Right lobe of liver (tissue), 6 donors: ENCODE data around the gene RASGRP3. TPM values are rescaled to one million over a fixed set of nuclear protein-coding genes. Genes with fewer than 3 reads are reported as not detected.

Experiments used
- ATAC-seq, 4 donors: fragments of 200-7000 bp; cut with Tn5 transposase; one replicate each; pipeline ENCODE4 v1.9.1; 2020; ENCODE audit warnings: mild to moderate bottlenecking in 4 of 4, moderate library complexity in 4 of 4
- DNase-seq, 3 donors: peaks; one replicate each; pipeline ENCODE4 v3.0.0-alpha.2; 2020
- H3K27ac ChIP-seq, 3 donors: fragments of 200-600 bp; one replicate each; pipeline ENCODE4 v1.8.0; 2022
- H3K27me3 ChIP-seq, 2 donors: fragments of 200-600 bp; one replicate each; pipeline ENCODE4 v1.8.0; 2022
- H3K36me3 ChIP-seq, 4 donors: fragments of 200-600 bp; sonication (generic) in 1 of 4; one replicate each; pipeline versions ENCODE4 v1.5.1 to v1.8.0; 2017 to 2022; ENCODE audit warnings: control low read depth in 1 of 4
- H3K4me1 ChIP-seq, 4 donors: fragments of 200-600 bp; sonication (generic) in 1 of 4; one replicate each; pipeline versions ENCODE4 v1.5.1 to v1.8.0; 2017 to 2022; ENCODE audit warnings: control low read depth in 1 of 4
- H3K4me3 ChIP-seq, 3 donors: fragments of 200-600 bp; one replicate each; pipeline ENCODE4 v1.8.0; 2022
- H3K9me3 ChIP-seq, 4 donors: fragments of 200-600 bp; sonication (generic) in 1 of 4; one replicate each; pipeline versions ENCODE4 v1.5.1 to v1.8.0; 2017 to 2022; ENCODE audit warnings: control low read depth in 1 of 4
- POLR2A ChIP-seq: fragments of 450-650 bp; IDR thresholded peaks from one replicate; pipeline ENCODE4 v1.6.1; 2017; ENCODE audit warnings: antibody characterized with exemption, mild to moderate bottlenecking
- WGBS: methylation state at CpG from one replicate; pipeline ENCODE4 v1.1.6; 2018; ENCODE audit warnings: low coverage, low lambda C conversion rate; ENCODE audit not compliant: insufficient coverage; ENCODE audit errors: missing lambda C conversion rate; 5-methylcytosine and 5-hydroxymethylcytosine counted together
- intact Hi-C, 2 donors: fragments of 100-400 bp; cut with DNase I; formaldehyde crosslinking; loops; one replicate each; pipeline versions ENCODE4 v1.11.2 to v1.14.1; 2022
- total RNA-seq, 6 experiments: library from RNA; depleted of rRNA in 2 of 6; stranded (reverse); fragments of >200 nt in 2 of 6; fragmentation: NEBNext Ultra II Directional in 3 of 6; extraction: Animal tissue kit (Norgen Biotek cat#: 25700) in 3 of 6; gene quantifications; one replicate each; pipeline versions ENCODE4 v1.1.0 to v1.2.4, GENCODE V29; 2016 to 2023
- TF ChIP-seq, protein P1 (sequence below), 4 donors: fragments of 200-600 bp in 3 of 4; fragments of 450-650 bp in 1 of 4; IDR thresholded peaks; one replicate each; pipeline versions ENCODE4 v1.5.1 to v1.8.0; 2016 to 2022; ENCODE audit warnings: antibody characterized with exemption in 4 of 4, mild to moderate bottlenecking in 2 of 4
- donor health status: DM: no; HTN: yes; CAD: no.
- donor health status: DM: no; HTN: no; CAD: no.
- donor health status: DM: no; HTN: no; CAD: no.
- donor health status: DM: no; HTN: yes; CAD: no.
- donor health status: DM: no; HTN: yes; CAD: no.

The RASGRP3 gene
- total RNA-seq, 6 experiments from 2014 or later, result 3.0 to 11.5 (median 5.0) TPM

DNA sequence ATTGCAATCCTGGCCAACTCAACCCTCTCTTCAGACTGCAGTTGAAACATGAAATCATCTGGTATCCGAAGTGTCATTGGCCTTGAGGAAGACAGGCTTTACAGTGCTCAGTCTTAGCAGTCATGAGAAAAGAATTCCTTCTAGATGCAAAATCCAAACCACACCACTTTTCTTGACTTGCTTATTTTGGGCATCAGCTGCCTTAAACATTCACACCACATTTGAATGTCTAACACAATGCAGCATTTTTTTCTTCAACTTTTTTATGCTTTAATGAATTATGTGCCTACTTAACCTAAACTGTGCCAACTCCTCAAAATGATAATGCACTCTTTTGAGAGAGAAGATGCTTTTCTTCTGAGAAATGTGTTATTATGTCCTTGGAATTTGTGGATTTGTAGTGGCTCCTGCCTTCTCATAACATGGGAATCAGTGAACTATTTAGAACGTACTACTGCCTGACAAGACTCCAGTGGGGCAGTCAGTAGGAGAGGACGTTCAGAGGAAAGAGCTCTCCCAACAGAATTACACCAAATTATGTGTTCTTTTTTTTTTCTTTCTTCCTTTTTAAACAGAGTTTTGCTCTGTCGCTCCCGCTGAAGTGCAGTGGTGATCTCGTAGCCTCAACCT is 125.9 kb downstream of the RASGRP3 start:
- no peak for ATAC-seq
- no peak for TF ChIP-seq POLR2A
- TF ChIP-seq, protein P1, sequence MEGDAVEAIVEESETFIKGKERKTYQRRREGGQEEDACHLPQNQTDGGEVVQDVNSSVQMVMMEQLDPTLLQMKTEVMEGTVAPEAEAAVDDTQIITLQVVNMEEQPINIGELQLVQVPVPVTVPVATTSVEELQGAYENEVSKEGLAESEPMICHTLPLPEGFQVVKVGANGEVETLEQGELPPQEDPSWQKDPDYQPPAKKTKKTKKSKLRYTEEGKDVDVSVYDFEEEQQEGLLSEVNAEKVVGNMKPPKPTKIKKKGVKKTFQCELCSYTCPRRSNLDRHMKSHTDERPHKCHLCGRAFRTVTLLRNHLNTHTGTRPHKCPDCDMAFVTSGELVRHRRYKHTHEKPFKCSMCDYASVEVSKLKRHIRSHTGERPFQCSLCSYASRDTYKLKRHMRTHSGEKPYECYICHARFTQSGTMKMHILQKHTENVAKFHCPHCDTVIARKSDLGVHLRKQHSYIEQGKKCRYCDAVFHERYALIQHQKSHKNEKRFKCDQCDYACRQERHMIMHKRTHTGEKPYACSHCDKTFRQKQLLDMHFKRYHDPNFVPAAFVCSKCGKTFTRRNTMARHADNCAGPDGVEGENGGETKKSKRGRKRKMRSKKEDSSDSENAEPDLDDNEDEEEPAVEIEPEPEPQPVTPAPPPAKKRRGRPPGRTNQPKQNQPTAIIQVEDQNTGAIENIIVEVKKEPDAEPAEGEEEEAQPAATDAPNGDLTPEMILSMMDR (IDR thresholded peaks at IDR 0.05), result no peak
- peaks cover 0 to 11% (median 4%) of the 10 kb centered on the region in 4 donors for H3K4me1 ChIP-seq
- WGBS, result 82% methylated on average over 6 of the region's 6 CpGs
- no peaks in the 10 kb centered on the region for H3K27me3 ChIP-seq
- H3K36me3 ChIP-seq, result no peaks in the 10 kb centered on the region
- H3K9me3 ChIP-seq, result no peaks in the 10 kb centered on the region
- H3K27ac ChIP-seq, result no peak overlapping the region
- intact Hi-C loops, result no loop called here
- H3K4me3 ChIP-seq, result no peak overlapping the region
- DNase-seq, result no peak

DNA sequence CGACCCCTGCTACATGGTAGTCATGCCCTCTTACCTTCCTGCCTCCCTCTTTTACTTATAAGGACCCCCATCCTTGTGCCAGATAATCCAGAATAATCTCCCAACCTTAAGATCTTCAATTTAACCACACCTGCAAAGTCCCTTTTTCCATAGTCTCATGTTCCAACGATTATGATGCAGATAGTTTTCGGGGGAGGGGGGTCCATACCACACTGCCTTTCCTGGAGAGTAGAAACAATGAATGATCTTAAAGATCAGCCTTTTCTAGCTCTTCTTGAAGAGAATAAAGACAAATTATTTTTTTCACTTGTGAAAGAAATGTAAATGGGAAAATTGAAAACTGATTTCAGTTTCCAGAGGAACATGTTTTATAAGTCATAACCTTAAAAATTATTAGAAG is 127.0 kb downstream of the RASGRP3 start:
- no peak for DNase-seq
- no peak overlapping the region for H3K27ac ChIP-seq
- no peaks in the 10 kb centered on the region for H3K9me3 ChIP-seq
- no peaks in the 10 kb centered on the region for H3K27me3 ChIP-seq
- intact Hi-C loops, result no loop called here
- peaks cover 0 to 1% (median 0%) of the 10 kb centered on the region in 4 donors for H3K4me1 ChIP-seq
- 71% methylated on average over 3 of the region's 3 CpGs for WGBS
- no peak for ATAC-seq
- no peaks in the 10 kb centered on the region for H3K36me3 ChIP-seq
- H3K4me3 ChIP-seq, result no peak overlapping the region
- TF ChIP-seq, protein P1 (IDR thresholded peaks at IDR 0.05), result no peak
- TF ChIP-seq POLR2A, result no peak

DNA sequence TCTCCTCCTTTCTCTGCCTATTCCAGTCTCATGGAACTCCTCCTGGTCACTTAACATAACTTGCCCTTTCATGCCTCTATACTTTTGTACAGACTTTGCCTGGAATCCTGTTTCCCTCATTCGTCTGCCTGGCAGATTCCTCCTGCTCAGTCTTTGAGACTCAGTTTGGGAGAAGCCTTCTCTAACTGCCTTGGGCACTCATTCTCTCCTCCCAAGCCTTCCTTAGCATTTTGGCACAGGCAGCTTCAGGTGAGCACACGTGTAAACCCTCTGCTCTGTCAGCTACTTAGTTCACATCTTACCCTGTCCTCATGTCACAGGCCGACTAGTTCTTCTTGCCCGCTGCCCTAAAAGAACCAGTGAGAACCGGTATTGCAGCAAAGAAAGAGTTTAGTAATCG is 128.6 kb downstream of the RASGRP3 start:
- Histone ChIP-seq H3K9me3 (no peaks in the 10 kb centered on the region), H3K4me3 (no peak overlapping the region), H3K4me1 (no peaks in the 10 kb centered on the region), H3K27me3 (no peaks in the 10 kb centered on the region), H3K27ac (no peak overlapping the region), H3K36me3 (no peaks in the 10 kb centered on the region)
- no peak for TF ChIP-seq POLR2A
- TF ChIP-seq, protein P1 (IDR thresholded peaks at IDR 0.05), result no peak
- WGBS, result 78% methylated on average over 6 of the region's 6 CpGs
- no peak for ATAC-seq
- intact Hi-C loops, result no loop called here
- no peak for DNase-seq

DNA sequence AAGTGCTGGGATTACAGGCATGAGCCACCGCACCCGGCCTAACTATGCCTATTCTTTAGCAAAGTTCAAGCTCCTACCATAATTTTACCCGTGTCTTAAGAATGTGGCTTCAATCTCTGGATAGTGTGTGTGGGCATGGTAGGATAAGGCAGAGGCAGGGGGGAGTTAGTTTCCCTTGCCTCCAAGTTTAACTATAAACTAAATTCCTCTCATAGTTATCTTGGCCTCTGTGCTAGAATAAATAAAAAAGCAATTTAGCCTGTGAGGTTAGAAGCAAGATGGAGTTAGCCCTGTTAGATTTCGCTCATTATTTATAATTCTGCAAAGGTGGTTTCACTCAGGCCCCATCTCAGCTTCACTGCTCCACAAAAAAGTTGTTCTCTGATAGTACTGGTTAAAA is 129.7 kb downstream of the RASGRP3 start:
- Histone ChIP-seq H3K4me1 (no peaks in the 10 kb centered on the region), H3K9me3 (no peaks in the 10 kb centered on the region), H3K27me3 (no peaks in the 10 kb centered on the region), H3K27ac (no peak overlapping the region), H3K4me3 (no peak overlapping the region), H3K36me3 (no peaks in the 10 kb centered on the region)
- intact Hi-C loops, result no loop called here
- DNase-seq, result no peak
- WGBS, result 82% methylated on average over 4 of the region's 4 CpGs
- TF ChIP-seq, protein P1 (IDR thresholded peaks at IDR 0.05), result no peak
- TF ChIP-seq POLR2A, result no peak
- ATAC-seq, result no peak
